Measurements from ENCODE around the gene PGRMC2. TPM values are rescaled to one million over a fixed set of nuclear protein-coding genes. Genes with fewer than 3 reads are reported as not detected.

Gene PGRMC2
- total RNA-seq, 1 experiment from 2014 or later, result 77.6 TPM

DNA sequence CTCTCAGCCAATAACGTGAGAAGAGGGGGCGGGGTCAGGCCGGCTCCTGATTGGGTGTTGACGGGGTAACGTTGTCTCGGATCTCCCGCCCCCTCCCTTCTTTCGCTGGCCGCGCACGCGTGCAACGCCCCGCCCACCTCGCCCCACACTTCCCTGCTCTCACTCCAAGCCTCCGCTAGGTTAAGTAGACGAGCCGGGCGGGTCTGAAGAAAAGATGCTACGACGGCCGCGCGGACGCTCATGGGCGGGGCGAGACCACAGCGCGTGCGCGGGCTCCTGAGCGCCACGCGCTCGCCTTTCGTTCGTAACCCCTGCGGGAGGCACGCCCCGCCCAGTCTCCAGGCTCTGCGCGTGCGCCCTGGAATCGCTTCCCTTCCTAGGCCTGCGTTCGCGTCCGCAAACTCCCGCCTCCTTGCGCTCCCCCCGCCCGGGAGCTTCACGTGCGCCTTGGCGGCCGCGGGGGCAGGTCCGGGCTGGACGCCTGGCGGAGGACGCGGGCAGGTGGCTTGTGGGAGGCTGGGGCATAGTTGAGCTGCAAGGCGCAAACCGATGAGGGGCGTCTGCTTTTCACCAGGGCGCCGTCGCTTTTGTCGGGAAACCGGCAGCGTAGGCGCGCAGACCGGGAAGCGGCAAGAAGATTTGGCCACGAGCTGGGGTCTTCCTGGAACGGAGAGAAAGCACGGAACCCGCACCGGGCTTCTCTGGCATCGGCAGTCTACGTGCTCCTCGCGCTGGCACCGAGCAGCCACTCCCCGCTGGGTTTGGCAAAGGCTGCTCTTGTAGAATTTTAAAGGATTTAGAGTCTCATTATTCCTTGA lies 467 bp upstream of the PGRMC2 start:
- H4K20me1 ChIP-seq (ENCODE audit: control insufficient read depth, insufficient read depth, insufficient read length), result no peaks in the 10 kb centered on the region
- whole genome bisulfite sequencing (ENCODE audit: extremely low coverage, insufficient read length, low lambda C conversion rate), result no CpG with 5 or more reads among the region's 86 CpGs
- no peak overlapping the region for H2BK5ac ChIP-seq (ENCODE audit: insufficient read length, low read length)
- Mint-ChIP-seq H3K27me3 (ENCODE audit: low read depth) (no peaks in the 10 kb centered on the region), H3K36me3 (ENCODE audit: insufficient read depth in 1 of 3, low read depth in 3 of 3) (peaks cover 11 to 21% (median 13%) of the 10 kb centered on the region in 3 experiments; a peak in 6 of 7 replicates), H3K4me3 (peak overlapping the region; percentile 93 to 95), H3K4me1 (peaks cover 31 to 32% of the 10 kb centered on the region in 2 experiments), H3K27ac (peak overlapping the region; percentile 74 to 97 (median 97)), H3K9me3 (no peaks in the 10 kb centered on the region)
- H3K4me1 ChIP-seq (ENCODE audit: insufficient read depth, low read length), result no peaks in the 10 kb centered on the region; the same call in 1 of the 2 replicates
- peaks cover 25% of the 10 kb centered on the region; the same call in 1 of the 2 replicates for H3K79me2 ChIP-seq (ENCODE audit: insufficient read depth, low read length)
- H3K4ac ChIP-seq (ENCODE audit: low read depth, low read length), result no peak overlapping the region
- no peak overlapping the region for H2AK5ac ChIP-seq (ENCODE audit: insufficient read length, low read length)
- H3K27me3 ChIP-seq (ENCODE audit: insufficient read depth, low read length), result no peaks in the 10 kb centered on the region
- DNase-seq, result peak; percentile 98
- H2BK12ac ChIP-seq (ENCODE audit: insufficient read length, low read depth, low read length), result no peak overlapping the region
- TF ChIP-seq, protein P1, sequence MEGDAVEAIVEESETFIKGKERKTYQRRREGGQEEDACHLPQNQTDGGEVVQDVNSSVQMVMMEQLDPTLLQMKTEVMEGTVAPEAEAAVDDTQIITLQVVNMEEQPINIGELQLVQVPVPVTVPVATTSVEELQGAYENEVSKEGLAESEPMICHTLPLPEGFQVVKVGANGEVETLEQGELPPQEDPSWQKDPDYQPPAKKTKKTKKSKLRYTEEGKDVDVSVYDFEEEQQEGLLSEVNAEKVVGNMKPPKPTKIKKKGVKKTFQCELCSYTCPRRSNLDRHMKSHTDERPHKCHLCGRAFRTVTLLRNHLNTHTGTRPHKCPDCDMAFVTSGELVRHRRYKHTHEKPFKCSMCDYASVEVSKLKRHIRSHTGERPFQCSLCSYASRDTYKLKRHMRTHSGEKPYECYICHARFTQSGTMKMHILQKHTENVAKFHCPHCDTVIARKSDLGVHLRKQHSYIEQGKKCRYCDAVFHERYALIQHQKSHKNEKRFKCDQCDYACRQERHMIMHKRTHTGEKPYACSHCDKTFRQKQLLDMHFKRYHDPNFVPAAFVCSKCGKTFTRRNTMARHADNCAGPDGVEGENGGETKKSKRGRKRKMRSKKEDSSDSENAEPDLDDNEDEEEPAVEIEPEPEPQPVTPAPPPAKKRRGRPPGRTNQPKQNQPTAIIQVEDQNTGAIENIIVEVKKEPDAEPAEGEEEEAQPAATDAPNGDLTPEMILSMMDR (conservative IDR thresholded peaks at IDR 0.05), result peak; percentile 47; the same call in 2 of the 3 replicates
- no peak overlapping the region for H2BK15ac ChIP-seq (ENCODE audit: low read depth, low read length)
- H3K27ac ChIP-seq (ENCODE audit: insufficient read length, low read depth, low read length), result peak overlapping the region; percentile 19
- H3K9me3 ChIP-seq (ENCODE audit: control insufficient read depth, low read depth, low read length), result no peaks in the 10 kb centered on the region
- H2BK20ac ChIP-seq (ENCODE audit: low read depth, low read length, poor library complexity, severe bottlenecking), result no peak overlapping the region
- H3K23ac ChIP-seq (ENCODE audit: insufficient read length, low read depth, low read length), result no peak overlapping the region
- peak overlapping the region; percentile 40 for H3K9ac ChIP-seq (ENCODE audit: extremely low read depth, insufficient read length, low read length)
- peaks cover 12% of the 10 kb centered on the region for H3K23me2 ChIP-seq (ENCODE audit: insufficient read length, low read depth, low read length, poor library complexity, severe bottlenecking)
- H3K56ac ChIP-seq (ENCODE audit: insufficient read length, low read depth, low read length), result no peak overlapping the region
- peak overlapping the region; percentile 88 for H3K4me2 ChIP-seq (ENCODE audit: insufficient read depth, insufficient read length, low read length)
- H3T11ph ChIP-seq (ENCODE audit: low read length), result no peak overlapping the region
- H2AFZ ChIP-seq (ENCODE audit: low read length), result no peak overlapping the region
- peak overlapping the region; percentile 84 for H3K18ac ChIP-seq (ENCODE audit: insufficient read length, low read depth, low read length)
- H4K8ac ChIP-seq (replicated peaks; ENCODE audit: insufficient read length, low read depth, low read length), result no peak overlapping the region
- H4K91ac ChIP-seq (ENCODE audit: insufficient read length, low read depth, low read length), result no peak overlapping the region
- H4K5ac ChIP-seq (ENCODE audit: insufficient read length, low read depth, low read length), result no peak overlapping the region
- H3K79me1 ChIP-seq (ENCODE audit: insufficient read depth, low read depth, low read length, poor library complexity, severe bottlenecking), result no peaks in the 10 kb centered on the region
- H2BK120ac ChIP-seq (ENCODE audit: low read depth, low read length, poor library complexity, severe bottlenecking), result no peak overlapping the region
- H3K14ac ChIP-seq (ENCODE audit: insufficient read depth, low read length), result peak overlapping the region; percentile 90
